Osteoblast (primary cell): ENCODE data around the gene DIP2C. TPM values are rescaled to one million over a fixed set of nuclear protein-coding genes. Genes with fewer than 3 reads are reported as not detected.

ENCODE experiments used
- DNase-seq: peaks from one replicate; pipeline ENCODE4 v3.0.0; 2011; ENCODE audit warnings: low spot score, mixed read lengths; ENCODE audit not compliant: insufficient read length; ENCODE audit errors: missing footprints
- H2AFZ ChIP-seq: 2 replicates; pipeline ENCODE4 v1.6.0; 2011; ENCODE audit warnings: mild to moderate bottlenecking, low read length
- H3K27ac ChIP-seq: 2 replicates; pipeline ENCODE4 v1.5.1; 2011; ENCODE audit warnings: mild to moderate bottlenecking, low read depth, low read length, moderate library complexity
- H3K27me3 ChIP-seq: 2 replicates; pipeline ENCODE4 v1.6.0; 2012; ENCODE audit warnings: mild to moderate bottlenecking, control low read depth, inconsistent platforms, low read length, moderate library complexity; ENCODE audit not compliant: insufficient read depth
- H3K36me3 ChIP-seq: 2 replicates; pipeline ENCODE4 v1.5.1; 2011; ENCODE audit warnings: mild to moderate bottlenecking, low read length, control low read depth, moderate library complexity; ENCODE audit not compliant: insufficient read depth
- H3K4me1 ChIP-seq: 2 replicates; pipeline ENCODE4 v1.5.1; 2011; ENCODE audit warnings: mild to moderate bottlenecking, low read length, control low read depth, moderate library complexity; ENCODE audit not compliant: insufficient read depth
- H3K4me2 ChIP-seq: 2 replicates; pipeline ENCODE4 v1.6.0; 2011; ENCODE audit warnings: mild to moderate bottlenecking, low read length; ENCODE audit not compliant: insufficient read depth
- H3K4me3 ChIP-seq: fragments of 200-600 bp; sonication (generic); 3 replicates; pipeline ENCODE4 v1.5.1; 2012; ENCODE audit warnings: mild to moderate bottlenecking, low read length, inconsistent platforms; ENCODE audit not compliant: insufficient read depth
- H3K79me2 ChIP-seq: 2 replicates; pipeline ENCODE4 v1.6.0; 2012; ENCODE audit warnings: mild to moderate bottlenecking, low read length, control low read depth, inconsistent platforms; ENCODE audit not compliant: insufficient read depth
- H3K9me3 ChIP-seq: 2 replicates; pipeline ENCODE4 v1.5.1; 2011; ENCODE audit warnings: low read depth, low read length, control low read depth
- H4K20me1 ChIP-seq: 2 replicates; pipeline ENCODE4 v1.6.0; 2012; ENCODE audit warnings: mild to moderate bottlenecking, low read length, control low read depth; ENCODE audit not compliant: insufficient read depth
- CTCF ChIP-seq: IDR thresholded peaks from 2 replicates; pipeline ENCODE4 v1.5.1; 2011; ENCODE audit warnings: mild to moderate bottlenecking, low read depth, low read length, moderate library complexity; ENCODE audit errors: extremely low read depth
- total RNA-seq: library from RNA; depleted of rRNA; stranded (reverse); fragments of >200 nt; gene quantifications from 2 replicates; pipeline ENCODE4 v1.2.3, GENCODE V29; 2012

The DIP2C gene
- total RNA-seq, 1 donor, result 36.9 TPM

GRCh38 chr10:436911-437665 lies 252.4 kb downstream of the DIP2C start:
- H3K4me1 ChIP-seq, result no peaks in the 10 kb centered on the region
- H3K79me2 ChIP-seq, result no peaks in the 10 kb centered on the region
- no peak overlapping the region for H3K27ac ChIP-seq
- H4K20me1 ChIP-seq, result peaks cover 8% of the 10 kb centered on the region
- H2AFZ ChIP-seq, result no peak overlapping the region
- no peak overlapping the region for H3K4me3 ChIP-seq
- no peak overlapping the region for H3K4me2 ChIP-seq
- no peaks in the 10 kb centered on the region for H3K27me3 ChIP-seq
- peaks cover 7% of the 10 kb centered on the region for H3K36me3 ChIP-seq
- peak; percentile 58 for DNase-seq
- H3K9me3 ChIP-seq, result no peaks in the 10 kb centered on the region
- TF ChIP-seq CTCF, result no peak

GRCh38 chr10:436013-436697 lies 253.3 kb downstream of the DIP2C start:
- H3K27me3 ChIP-seq, result no peaks in the 10 kb centered on the region
- H3K79me2 ChIP-seq, result no peaks in the 10 kb centered on the region
- H3K4me1 ChIP-seq, result no peaks in the 10 kb centered on the region
- no peaks in the 10 kb centered on the region for H3K9me3 ChIP-seq
- H2AFZ ChIP-seq, result no peak overlapping the region
- no peak overlapping the region for H3K4me3 ChIP-seq
- H3K36me3 ChIP-seq, result peaks cover 7% of the 10 kb centered on the region
- H4K20me1 ChIP-seq, result peaks cover 4% of the 10 kb centered on the region
- H3K4me2 ChIP-seq, result no peak overlapping the region
- no peak overlapping the region for H3K27ac ChIP-seq
- DNase-seq, result no peak
- TF ChIP-seq CTCF, result no peak

GRCh38 chr10:435397-435796 lies 254.1 kb downstream of the DIP2C start:
- Histone ChIP-seq H3K27ac (no peak overlapping the region), H3K27me3 (no peaks in the 10 kb centered on the region)
- no peak for TF ChIP-seq CTCF

GRCh38 chr10:429696-430095 lies 259.8 kb downstream of the DIP2C start:
- Histone ChIP-seq H4K20me1 (no peaks in the 10 kb centered on the region), H2AFZ (no peak overlapping the region), H3K9me3 (no peaks in the 10 kb centered on the region), H3K4me1 (no peaks in the 10 kb centered on the region), H3K36me3 (peaks cover 1% of the 10 kb centered on the region), H3K4me3 (no peak overlapping the region), H3K27me3 (no peaks in the 10 kb centered on the region), H3K27ac (no peak overlapping the region), H3K4me2 (no peak overlapping the region), H3K79me2 (peaks cover 2% of the 10 kb centered on the region)
- no peak for TF ChIP-seq CTCF
- no peak for DNase-seq

More at GRCh38 chr10:435397-435796, 254.1 kb downstream of the DIP2C start:
- H3K4me1 ChIP-seq, result no peaks in the 10 kb centered on the region
- no peak overlapping the region for H3K4me3 ChIP-seq
- no peak overlapping the region for H3K4me2 ChIP-seq
- DNase-seq, result peak; percentile 54
- H3K9me3 ChIP-seq, result no peaks in the 10 kb centered on the region
- H3K79me2 ChIP-seq, result no peaks in the 10 kb centered on the region
- H4K20me1 ChIP-seq, result peaks cover 4% of the 10 kb centered on the region
- H2AFZ ChIP-seq, result no peak overlapping the region
- peaks cover 7% of the 10 kb centered on the region for H3K36me3 ChIP-seq
